ENCODE results near the gene BTBD7.
"Not testable (repeated sequence)": the region's sequence is repeated elsewhere in the genome, so short reads cannot be mapped to it uniquely, and the experiment has no call there.

Gene BTBD7, protein sequence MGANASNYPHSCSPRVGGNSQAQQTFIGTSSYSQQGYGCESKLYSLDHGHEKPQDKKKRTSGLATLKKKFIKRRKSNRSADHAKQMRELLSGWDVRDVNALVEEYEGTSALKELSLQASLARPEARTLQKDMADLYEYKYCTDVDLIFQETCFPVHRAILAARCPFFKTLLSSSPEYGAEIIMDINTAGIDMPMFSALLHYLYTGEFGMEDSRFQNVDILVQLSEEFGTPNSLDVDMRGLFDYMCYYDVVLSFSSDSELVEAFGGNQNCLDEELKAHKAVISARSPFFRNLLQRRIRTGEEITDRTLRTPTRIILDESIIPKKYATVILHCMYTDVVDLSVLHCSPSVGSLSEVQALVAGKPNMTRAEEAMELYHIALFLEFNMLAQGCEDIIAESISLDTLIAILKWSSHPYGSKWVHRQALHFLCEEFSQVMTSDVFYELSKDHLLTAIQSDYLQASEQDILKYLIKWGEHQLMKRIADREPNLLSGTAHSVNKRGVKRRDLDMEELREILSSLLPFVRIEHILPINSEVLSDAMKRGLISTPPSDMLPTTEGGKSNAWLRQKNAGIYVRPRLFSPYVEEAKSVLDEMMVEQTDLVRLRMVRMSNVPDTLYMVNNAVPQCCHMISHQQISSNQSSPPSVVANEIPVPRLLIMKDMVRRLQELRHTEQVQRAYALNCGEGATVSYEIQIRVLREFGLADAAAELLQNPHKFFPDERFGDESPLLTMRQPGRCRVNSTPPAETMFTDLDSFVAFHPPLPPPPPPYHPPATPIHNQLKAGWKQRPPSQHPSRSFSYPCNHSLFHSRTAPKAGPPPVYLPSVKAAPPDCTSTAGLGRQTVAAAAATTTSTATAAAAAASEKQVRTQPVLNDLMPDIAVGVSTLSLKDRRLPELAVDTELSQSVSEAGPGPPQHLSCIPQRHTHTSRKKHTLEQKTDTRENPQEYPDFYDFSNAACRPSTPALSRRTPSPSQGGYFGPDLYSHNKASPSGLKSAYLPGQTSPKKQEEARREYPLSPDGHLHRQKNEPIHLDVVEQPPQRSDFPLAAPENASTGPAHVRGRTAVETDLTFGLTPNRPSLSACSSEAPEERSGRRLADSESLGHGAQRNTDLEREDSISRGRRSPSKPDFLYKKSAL

DNA sequence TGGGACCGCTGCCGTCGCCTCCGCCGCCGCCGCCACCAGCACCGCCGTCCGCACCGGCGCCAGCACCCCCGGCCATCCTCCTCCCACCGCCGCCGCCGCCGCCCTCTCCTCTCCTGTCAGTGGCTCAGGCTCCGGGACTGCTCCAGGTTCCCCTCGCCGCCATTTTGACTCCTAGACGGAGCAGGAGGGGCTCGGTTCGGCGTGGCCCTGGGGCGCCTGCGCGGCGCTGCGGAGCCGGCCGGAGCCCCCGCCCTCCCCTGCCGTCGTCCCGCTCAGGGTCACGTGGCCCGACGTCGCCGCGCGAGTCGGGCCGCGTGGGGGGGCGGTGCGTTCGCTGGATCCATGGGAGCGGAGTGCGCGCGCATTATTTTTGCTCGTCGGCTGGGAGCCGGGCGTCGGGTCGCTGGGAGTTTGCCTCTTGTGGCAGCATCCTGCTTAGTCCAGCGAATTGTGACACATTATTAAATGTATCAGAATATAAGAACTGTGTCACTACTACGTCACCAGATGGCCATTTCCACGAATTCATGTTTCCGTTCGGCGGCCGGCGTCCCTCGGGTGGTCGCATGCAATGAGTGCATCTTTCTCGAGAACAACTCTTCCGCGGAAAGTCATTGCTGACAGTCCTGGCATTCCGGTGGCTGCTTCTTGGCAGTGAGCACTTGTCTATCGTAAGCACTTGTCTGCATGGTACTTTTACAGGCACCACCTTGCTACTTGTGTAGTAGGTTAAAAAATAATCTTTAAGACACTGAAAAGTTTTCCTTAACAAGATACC is at the start of gene BTBD7:
Gene BTBD7, minus strand, starts transcription at position 184 of the 778 bp plus-strand sequence. CDS start 36,985 bp downstream, outside the sequence.
- peak; percentile 99 for DNase-seq

GRCh38 chr14:93381644-93382043 is 48.8 kb upstream of the BTBD7 start:
- no peak for DNase-seq

GRCh38 chr14:93379831-93380230 is 47.0 kb upstream of the BTBD7 start:
- no peak for DNase-seq

DNA sequence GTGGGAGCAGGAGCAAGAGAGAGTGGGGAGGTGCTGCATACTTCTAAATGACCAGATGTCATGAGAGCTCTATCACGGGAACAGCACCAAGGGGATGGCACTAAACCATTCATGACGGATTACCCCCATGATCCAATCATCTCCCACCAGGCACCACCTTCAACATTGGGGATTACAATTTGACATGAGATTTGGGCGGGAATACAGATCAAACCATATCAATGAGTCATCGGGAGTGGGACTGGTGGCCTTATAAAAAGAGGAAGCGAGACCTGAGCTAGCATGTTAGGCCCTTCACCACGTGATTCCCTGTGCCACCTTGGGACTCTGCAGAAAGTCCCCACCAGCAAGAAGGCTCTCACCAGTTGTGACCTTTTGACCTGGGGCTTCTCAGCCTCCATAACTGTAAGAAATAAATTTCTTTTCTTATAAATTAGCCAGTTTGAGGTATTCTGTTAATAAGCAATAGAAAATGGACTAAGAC is 42.9 kb upstream of the BTBD7 start:
- no peak for DNase-seq

DNA sequence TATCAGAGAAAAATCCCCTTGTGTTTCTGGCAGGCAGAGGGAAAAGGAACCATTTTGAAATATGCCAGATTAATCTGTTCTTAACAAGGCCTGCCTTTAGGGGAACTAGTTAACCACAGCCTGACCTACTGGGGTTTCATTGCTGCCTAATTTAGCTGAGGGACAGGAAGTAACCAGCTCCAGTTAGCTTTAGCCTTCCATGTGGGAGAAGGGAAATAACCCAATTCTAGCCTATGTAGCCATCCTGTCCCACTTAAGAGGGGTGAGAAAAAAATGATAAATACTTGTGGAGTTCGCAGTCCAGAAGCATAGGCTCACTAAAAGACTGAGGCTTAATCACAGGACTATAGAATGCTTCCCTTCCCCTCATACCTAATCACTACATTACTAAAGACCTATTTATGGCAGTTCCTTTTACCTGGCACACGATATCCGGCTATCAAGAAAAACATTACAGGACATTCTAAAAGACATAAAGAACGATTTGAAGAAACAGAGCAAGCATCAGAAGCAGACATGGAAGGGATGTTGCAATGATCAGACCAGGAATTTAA is 37.0 kb upstream of the BTBD7 start:
- DNase-seq, result no peak

GRCh38 chr14:93368996-93369712 is 36.3 kb upstream of the BTBD7 start:
- no peak for DNase-seq

- DNase-seq, result not testable (repeated sequence)
Observed at GRCh38 chr14:93354873-93355272, 22.0 kb upstream of the BTBD7 start.

- no peak for DNase-seq
Observed at GRCh38 chr14:93348292-93348691, 15.5 kb upstream of the BTBD7 start.

GRCh38 chr14:93347850-93348249 is 15.0 kb upstream of the BTBD7 start:
- no peak for DNase-seq

- DNase-seq, result no peak
Observed at GRCh38 chr14:93346926-93347721, 14.3 kb upstream of the BTBD7 start, which contains the start of gene COX8C. TSS of gene COX8C (plus strand) at chr14:93347182. CDS start at chr14:93347269, 87 bp downstream.

GRCh38 chr14:93343797-93344196 is 11.0 kb upstream of the BTBD7 start:
- DNase-seq, result no peak

DNA sequence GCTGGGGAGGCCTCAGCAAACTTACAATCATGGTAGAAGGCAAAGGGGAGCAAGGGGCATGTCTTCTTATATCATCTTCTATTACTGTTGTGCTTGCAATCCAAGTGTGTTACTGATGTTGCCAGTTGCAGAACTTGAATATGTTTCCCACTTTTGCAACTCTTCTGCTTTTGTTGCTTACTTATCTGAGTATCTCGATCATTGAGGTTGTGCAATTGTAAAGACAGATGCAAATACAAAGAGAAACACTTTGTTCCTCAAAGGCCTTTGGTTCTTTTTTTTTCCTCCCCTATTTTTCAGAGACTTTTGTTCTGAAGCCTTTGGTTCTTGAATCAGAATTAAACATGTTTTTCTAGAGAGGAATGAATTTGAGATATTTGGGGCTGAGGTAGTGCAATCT is 10.4 kb upstream of the BTBD7 start:
- no peak for DNase-seq

GRCh38 chr14:93337884-93338283 is 5.0 kb upstream of the BTBD7 start:
- DNase-seq, result no peak

GRCh38 chr14:93337143-93337753 is 4.4 kb upstream of the BTBD7 start:
- DNase-seq, result no peak

DNA sequence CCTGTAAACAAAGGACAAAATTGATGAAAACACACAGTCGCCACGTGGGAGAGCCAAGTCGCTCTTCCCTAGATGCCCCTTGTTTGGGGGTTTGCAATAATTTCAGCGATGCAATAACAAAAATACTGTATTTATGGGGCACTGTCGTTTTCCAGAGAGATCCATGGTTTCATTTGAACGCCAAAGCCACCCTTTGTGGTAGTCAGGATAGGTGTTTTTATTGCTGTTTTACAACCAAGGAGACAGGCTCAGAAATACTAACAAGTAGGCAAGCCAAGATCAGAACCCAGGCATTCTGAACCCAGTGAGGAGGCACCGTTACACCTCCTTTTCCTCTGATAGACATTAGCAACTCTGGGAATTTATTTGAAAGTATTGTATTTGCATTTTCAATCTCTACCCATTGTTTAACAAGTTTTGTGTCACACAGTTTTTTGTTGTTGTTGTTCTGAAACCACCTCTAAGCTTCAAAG is 831 bp upstream of the BTBD7 start:
- no peak for DNase-seq

DNA sequence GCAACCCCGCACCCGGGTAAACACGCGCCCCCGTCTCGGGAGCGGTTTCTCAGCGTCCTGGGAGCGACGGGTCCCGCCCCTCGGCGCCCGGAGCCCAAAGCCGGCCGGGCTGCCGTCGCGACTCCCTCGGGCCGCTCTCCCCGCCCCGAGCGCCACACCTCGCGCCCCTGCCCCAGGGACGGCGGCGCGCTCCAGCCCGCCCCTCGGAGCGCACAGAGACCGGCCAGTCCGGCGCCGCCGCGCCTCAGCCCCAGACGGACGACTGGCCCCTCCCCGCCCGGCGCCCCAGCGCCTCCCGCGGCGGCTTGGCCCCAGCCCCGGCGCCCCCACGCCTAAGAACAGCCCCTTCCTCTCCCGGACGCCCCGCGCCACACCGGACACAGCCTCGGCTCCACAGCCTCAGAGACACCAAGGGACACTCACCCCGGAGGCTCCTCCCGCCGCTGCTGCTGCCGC is 411 bp downstream of the BTBD7 start:
- no peak for DNase-seq

GRCh38 chr14:93331728-93332396 is 974 bp downstream of the BTBD7 start:
- no peak for DNase-seq

GRCh38 chr14:93331002-93331727 is 1.7 kb downstream of the BTBD7 start:
- DNase-seq, result no peak

All from NCI-H2171 (cell line).